Measurements from ENCODE around the gene C10orf95.

DNA sequence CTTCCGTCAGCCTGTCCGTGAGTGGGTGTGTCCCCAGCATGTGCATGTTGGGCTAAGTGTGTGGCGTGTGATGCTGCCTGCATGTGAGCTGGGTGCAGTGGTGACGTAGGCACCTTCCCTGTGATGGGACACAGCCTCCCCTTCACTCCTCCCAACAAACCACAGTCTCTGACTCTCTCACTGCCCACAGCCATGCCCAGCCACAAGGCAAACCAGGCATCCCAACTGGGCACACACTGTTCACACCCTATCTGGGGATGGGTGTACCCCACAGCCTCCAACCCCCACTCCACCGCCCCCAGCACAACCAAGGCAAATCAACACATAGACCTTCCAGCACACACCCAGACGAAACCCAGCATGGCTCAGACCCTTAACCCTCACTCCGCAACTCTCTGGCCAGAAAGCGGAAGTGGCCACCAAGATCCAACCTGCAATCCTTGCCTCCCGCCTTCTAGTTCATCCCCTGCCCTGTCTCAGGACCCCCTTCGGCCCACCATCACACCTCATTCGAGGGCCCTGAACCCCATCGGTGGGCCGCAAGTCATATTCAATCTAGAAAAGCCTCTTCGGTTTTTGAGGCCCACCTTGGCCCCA, 43.1 kb downstream of the C10orf95 start:
- TF ChIP-seq EZH2 (IDR thresholded peaks at IDR 0.05; ENCODE audit: borderline replicate concordance, insufficient read depth, low read depth, low read length, poor library complexity, severe bottlenecking): peak; percentile 49
- TF ChIP-seq, protein P1, sequence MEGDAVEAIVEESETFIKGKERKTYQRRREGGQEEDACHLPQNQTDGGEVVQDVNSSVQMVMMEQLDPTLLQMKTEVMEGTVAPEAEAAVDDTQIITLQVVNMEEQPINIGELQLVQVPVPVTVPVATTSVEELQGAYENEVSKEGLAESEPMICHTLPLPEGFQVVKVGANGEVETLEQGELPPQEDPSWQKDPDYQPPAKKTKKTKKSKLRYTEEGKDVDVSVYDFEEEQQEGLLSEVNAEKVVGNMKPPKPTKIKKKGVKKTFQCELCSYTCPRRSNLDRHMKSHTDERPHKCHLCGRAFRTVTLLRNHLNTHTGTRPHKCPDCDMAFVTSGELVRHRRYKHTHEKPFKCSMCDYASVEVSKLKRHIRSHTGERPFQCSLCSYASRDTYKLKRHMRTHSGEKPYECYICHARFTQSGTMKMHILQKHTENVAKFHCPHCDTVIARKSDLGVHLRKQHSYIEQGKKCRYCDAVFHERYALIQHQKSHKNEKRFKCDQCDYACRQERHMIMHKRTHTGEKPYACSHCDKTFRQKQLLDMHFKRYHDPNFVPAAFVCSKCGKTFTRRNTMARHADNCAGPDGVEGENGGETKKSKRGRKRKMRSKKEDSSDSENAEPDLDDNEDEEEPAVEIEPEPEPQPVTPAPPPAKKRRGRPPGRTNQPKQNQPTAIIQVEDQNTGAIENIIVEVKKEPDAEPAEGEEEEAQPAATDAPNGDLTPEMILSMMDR (IDR thresholded peaks at IDR 0.05): no peak

All from B cell (primary cell).